ENCODE results near the gene POC1B.
A peak's percentile ranks its signal among the peaks of the same experiment; 100 is the strongest.

Gene POC1B

DNA sequence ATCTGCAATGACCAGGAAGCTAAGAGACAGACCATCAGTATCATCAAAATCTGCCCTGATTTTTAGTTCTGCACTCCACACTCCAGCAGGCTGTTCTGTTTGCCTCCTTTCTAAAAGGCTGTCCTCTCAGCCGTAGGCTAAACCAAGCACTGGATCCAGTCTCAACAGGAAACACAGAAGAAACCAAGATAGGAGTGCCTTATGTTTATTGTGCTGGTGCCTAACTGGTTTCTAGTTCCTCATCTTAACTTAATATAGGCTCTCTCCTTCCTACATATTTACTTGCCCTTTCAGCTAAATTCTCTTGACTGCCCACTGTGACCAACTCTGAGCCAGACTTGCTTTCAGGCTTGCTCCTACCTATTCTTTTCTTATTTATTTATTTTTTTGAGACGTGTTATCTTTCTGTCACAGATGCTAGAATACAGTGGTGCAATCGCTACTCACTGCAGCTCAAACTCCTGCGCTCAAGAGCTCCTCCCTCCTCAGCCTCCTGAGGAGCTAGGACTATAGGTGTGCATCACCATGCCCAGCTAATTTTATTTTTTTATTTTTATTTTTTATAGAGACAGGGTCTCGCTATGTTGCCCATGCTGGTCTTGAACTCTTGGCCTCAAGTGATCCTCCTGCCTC is 32.1 kb downstream of the POC1B start:
- DNase-seq: no peak

DNA sequence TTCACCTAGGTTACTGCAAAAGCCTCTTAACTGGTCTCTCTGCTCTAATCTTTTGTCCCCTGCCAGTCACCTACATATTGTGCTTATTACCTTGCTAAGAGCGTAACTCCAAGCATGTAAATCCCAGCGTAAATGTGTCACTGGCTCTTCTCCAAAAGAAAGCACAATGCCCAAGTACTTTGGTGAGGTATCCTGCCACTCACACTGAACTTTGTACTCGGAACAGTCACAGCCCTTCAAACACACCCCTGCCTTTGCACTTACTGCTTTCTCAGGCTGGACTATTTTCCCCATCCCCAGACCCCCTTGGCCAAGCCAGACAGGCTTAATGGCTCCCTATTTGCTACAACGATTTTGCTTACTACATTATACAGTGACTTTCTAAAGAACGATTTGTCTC is 33.0 kb downstream of the POC1B start:
- DNase-seq: no peak

- DNase-seq: no peak
Observed at GRCh38 chr12:89490922-89491321, 34.9 kb downstream of the POC1B start.

GRCh38 chr12:89486264-89486663 is 39.6 kb downstream of the POC1B start:
- no peak for DNase-seq

GRCh38 chr12:89484470-89484869 is 41.4 kb downstream of the POC1B start:
- DNase-seq: no peak

DNA sequence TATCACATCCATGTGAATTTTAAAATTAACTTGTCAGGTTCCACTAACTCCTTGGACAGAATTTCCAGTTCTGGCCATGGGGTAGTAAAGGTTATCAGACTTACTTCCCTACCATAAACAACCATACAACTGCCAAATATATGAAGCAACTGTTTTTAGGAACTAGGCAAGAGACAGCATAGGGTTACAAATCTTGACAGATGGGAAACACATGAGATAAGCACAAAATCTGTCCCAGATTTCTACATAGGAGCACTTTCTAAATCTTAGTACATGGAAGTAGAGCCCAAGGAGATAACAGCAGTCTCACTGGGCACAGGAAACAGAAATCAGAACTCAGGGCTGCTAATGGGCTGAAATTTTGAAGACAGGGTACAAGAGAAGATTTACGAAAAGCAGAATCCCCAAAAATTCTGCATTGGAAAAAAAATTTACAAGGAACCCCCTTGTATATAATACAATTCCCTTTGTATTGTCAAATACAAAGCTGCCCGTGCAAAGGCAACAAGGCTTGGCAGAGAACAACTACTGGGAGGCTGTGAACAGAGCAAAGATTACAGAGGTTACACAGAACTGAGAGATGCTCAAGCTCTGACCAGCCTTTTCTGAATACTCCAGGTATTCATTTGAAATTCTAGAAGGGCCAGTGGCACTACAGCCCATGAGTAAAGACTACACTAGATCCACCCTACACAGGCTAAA is 44.5 kb downstream of the POC1B start:
- no peak for DNase-seq

GRCh38 chr12:89479982-89480381 is 45.9 kb downstream of the POC1B start:
- DNase-seq: no peak

- no peak for DNase-seq
Observed at GRCh38 chr12:89477633-89478279, 48.1 kb downstream of the POC1B start.

GRCh38 chr12:89476904-89477595 is 48.8 kb downstream of the POC1B start:
- DNase-seq: no peak

DNA sequence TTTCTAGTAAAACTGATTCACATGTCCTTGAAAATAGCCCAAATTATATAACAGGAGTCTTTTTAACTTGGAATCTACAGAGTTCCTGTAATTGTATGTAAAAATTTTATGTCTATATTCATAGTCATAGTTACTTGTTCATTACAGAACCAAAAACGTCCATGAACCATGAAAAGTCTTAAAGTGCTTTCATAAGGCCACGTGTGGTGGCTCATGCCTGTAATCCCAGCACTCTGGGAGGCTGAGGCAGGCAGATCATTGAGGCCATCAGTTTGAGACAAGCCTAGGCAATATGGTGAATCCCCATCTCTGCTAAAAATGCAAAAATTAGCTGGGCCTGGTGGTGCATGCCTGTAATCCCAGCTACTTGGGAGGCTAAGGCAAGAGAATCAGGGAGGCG is 49.6 kb downstream of the POC1B start:
- DNase-seq: no peak

- DNase-seq: no peak
Observed at GRCh38 chr12:89475203-89475990, 50.5 kb downstream of the POC1B start.

GRCh38 chr12:89474615-89475014 is 51.2 kb downstream of the POC1B start:
- no peak for DNase-seq

DNA sequence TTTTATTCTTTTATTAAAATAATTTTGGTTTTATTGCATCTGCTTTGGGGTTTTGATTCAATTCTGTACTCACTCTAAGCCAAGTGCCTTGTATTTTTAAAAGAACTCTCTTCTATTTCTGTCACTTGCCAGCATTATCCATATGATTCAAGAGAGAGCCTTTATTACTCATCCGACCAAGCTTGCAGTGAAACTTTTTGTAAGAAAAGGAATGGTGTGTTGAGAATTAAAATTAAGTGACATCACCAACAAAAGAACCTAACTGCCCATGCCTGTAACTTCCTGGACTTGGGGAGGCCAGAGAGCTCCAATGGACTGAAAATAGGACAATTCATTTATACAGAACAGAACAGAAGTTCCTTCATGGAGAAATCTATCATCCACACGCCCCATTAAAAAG is 53.3 kb downstream of the POC1B start:
- no peak for DNase-seq

DNA sequence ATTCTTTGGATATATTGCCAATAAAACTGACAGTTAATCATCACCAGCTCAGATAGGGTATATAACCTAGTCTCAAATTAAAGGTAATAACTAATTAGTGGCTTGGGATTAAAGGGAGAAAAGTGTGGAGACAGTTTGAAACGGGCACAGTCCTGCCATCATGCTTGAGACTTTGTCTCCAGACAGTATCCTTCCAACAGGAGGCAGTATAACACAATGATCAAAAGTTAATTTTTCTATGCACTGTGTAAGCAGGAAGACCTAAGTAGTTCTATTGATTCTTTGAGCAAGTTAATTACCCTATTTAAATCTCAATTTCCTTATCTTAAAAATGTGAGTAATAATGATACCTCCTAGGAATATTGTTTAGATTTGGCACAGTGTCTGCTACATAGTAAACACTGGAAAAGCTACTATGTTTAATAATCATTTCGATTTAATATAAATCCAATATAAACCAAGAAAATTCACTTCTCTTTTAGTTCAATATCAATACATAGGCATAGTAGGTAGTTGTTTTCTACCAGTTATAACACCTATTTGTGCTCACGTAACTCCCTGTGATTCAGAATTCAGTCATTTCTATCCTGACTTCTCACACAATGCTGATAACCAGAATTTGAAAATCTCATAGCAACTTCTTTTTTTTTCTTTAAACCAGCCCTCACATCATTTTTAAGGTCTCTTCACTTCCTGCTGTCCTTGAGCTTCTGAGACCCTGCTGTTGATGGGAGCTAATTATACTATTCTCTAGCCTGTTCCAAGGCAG is 54.9 kb downstream of the POC1B start:
- peak; percentile 73 for DNase-seq

GRCh38 chr12:89469361-89469760 is 56.5 kb downstream of the POC1B start:
- peak; percentile 47 for DNase-seq

- DNase-seq: peak; percentile 56
Observed at GRCh38 chr12:89468648-89469326, 57.1 kb downstream of the POC1B start.

GRCh38 chr12:89468017-89468416 is 57.8 kb downstream of the POC1B start:
- no peak for DNase-seq

DNA sequence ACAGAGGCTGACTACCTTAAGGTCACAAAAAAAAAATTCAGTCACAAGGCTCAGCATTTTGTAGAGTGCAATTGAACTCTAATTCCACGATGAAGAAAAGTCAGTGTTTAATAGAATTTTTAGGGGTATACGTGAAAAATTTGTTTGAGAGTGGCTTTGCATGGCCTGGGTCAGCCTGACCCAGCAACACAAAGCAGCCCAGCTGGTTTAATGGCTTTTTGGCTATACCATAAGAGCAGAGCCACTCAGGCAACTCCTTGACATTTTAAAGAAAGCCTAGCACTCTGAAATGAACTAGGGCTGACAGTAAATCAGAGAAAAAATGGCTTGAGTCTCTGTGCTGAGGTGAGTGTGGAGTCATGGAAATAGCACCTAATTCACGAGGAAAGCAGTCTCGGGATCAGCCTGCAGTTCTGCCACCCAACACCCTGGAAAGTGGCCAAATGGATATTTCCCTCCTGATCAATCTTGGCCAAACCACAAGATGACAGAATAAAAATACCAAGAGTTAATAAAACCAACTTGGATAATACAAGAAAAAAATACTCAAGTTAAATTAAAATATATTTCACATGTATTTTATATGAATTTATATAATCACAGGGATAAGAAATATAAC is 60.8 kb downstream of the POC1B start:
- no peak for DNase-seq

DNA sequence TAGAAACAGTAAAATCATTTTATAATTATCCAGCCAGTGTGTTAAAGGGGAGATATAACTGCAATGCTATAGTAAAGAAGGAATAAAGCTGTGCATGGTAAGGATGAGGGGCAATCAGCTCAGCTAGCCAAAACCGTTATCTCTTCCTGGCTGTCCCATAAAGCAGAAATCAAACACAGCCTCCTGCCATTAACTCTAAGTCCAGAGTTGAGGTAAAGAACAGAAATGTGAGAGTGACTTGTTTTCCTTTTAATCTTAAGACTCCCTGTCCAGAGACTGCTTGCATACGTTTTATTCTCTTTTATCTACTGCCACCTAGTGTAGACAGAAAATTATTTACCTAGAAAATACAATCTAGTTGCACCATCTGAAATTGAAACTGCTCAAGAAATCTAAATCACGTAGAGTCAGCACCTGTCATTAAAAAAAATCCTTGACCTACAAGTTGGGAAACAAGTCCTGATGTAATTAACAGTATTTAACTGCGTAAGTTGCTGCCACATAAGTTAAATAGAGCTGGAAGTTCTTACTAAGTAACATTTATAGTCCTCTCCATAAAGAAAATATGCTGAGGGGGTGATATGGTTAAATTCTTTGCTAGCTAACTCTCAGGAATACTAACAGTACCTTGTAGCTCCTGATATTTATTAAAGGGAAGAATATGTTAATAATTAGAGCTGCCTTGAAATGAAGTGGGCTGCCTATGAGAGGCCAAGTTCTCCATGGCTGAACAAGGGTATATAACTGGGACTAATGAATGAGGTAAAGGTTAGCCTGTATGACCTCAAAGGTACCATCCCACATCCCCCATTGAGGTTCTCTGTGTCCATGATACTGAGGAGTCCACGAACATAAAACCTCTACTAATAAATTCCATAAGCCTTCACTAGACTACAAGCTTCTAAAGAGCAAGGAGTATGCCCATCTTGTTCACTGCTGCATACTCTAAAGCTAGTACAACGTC is 63.9 kb downstream of the POC1B start:
- DNase-seq: peak; percentile 76

DNA sequence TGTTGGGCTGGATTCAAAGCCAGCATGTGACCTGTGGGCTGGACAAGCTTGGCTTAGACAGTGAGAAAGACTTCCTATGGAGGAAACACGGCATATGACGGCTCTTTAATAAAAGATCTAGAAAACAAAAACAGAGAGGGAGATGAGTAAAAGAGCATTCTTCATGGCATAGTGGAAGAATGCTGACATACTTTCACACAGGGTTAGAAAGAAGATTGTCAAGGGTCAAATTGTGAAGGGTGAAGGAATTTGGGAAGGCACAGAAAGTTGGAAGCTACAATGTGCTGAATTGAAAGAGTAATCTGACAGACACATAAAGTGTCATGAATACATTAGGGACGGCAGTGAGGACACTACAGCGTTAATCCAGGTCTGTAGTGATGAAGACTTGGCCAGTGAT is 64.7 kb downstream of the POC1B start:
- no peak for DNase-seq
